Fibroblast of the aortic adventitia (primary cell): ENCODE results near the gene TMEM100. TPM values are rescaled to one million over a fixed set of nuclear protein-coding genes. Genes with fewer than 3 reads are reported as not detected.

ENCODE experiments used
- DNase-seq: peaks from one replicate; pipeline ENCODE4 v3.0.0-alpha.2; 2010; ENCODE audit warnings: low read depth
- H3K4me3 ChIP-seq: 2 replicates; pipeline ENCODE4 v1.5.1; 2011; ENCODE audit warnings: low read depth, mild to moderate bottlenecking, control low read depth, low read length, moderate library complexity
- total RNA-seq: library from RNA; depleted of rRNA; stranded (reverse); fragments of >200 nt; gene quantifications from 2 replicates; pipeline ENCODE4 v1.2.3, GENCODE V29; 2012; ENCODE audit warnings: low replicate concordance
- TF ChIP-seq, protein P1 (sequence below): IDR thresholded peaks from 2 replicates; pipeline ENCODE4 v1.5.1; 2011; ENCODE audit warnings: mild to moderate bottlenecking, low read length, control low read depth, inconsistent platforms; ENCODE audit not compliant: insufficient read depth

Gene TMEM100, protein sequence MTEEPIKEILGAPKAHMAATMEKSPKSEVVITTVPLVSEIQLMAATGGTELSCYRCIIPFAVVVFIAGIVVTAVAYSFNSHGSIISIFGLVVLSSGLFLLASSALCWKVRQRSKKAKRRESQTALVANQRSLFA
- total RNA-seq, result 0.57 and 2.1 TPM in 2 replicates

DNA sequence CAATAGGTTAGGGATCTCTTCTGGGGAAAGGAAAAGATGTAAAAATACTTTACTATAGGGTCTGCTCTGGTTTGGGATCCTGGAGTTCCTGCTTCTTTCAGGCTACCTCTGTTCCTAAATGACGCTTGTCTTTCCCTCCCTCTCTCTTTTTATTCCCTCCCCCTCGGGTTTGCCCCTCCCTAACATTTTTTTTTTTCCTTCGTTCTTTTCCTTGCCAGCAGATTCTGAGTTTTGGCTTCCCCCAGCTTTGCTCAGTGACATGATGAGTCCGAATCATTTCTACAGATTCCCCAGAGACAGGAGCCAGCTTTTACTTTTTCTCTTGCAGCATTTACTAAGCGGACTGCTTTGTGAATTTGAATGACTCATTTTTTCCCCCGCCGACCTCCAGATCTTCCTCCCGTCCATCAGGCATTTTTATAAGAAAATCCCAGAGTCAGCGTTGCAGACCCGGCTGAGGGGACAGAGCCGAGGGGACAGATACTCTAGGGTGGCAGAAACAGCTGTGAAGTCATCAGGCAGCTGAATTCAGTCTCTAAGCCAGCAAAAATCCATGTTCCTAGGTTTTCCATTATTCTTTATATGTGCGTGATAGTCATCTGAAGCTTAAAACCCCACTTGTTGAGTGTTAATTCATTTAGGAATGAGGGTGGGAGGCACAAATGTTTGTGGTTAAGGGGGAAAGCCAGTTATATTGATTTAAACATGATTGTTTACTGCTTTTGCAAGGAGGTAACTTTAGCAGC lies at the start of gene TMEM100:
Gene TMEM100 (minus strand): TSS at position 123 of the 746 bp plus-strand sequence. CDS start 1,794 bp downstream, outside the sequence.
- peak; percentile 87 for DNase-seq
- TF ChIP-seq, protein P1, sequence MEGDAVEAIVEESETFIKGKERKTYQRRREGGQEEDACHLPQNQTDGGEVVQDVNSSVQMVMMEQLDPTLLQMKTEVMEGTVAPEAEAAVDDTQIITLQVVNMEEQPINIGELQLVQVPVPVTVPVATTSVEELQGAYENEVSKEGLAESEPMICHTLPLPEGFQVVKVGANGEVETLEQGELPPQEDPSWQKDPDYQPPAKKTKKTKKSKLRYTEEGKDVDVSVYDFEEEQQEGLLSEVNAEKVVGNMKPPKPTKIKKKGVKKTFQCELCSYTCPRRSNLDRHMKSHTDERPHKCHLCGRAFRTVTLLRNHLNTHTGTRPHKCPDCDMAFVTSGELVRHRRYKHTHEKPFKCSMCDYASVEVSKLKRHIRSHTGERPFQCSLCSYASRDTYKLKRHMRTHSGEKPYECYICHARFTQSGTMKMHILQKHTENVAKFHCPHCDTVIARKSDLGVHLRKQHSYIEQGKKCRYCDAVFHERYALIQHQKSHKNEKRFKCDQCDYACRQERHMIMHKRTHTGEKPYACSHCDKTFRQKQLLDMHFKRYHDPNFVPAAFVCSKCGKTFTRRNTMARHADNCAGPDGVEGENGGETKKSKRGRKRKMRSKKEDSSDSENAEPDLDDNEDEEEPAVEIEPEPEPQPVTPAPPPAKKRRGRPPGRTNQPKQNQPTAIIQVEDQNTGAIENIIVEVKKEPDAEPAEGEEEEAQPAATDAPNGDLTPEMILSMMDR, result no peak
- H3K4me3 ChIP-seq, result peak within 1 kb of the TSS; percentile 55

DNA sequence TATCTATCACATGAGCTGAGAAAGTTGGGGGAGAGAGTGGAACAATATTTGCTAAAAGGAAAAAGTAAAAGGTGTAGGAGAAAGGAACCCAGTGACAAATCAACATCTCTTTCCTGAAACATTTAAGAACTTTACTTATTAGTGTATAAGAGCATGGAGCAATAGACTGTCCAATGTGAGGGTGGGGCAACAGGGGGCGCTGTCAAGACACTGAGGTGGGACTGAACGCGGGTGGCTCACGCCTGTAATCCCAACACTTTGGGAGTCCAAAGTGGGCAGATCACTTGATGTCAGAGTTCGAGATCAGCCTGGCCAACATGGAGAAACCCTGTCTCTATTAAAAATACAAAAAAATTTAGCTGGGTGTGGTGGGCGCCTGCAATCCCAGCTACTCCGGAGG lies 49.4 kb upstream of the TMEM100 start:
- DNase-seq, result no peak
- TF ChIP-seq, protein P1, result no peak
- no peak overlapping the region for H3K4me3 ChIP-seq

GRCh38 chr17:55770196-55770870 lies 47.7 kb upstream of the TMEM100 start:
- TF ChIP-seq, protein P1, result peak; percentile 57
- no peak overlapping the region for H3K4me3 ChIP-seq
- peak; percentile 85 for DNase-seq

DNA sequence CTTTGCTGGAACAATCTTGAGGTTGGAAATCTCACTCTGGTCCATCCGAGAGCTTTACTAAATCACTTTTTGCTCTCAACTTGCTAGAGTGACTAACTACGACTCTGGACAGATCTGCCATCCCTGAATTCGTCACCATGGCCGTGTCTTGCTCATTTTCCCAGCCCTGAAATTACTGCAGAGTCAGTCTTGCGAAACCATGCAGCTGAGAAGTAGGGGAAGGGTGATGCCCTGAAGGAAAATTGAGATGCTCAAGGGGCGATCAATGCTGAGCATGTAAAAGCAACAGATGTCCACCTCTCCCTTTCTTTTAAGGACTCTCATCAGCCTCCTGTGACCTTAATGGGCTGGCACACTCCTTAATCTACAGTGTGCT lies 46.9 kb upstream of the TMEM100 start:
- DNase-seq, result peak; percentile 83
- TF ChIP-seq, protein P1, result no peak
- no peak overlapping the region for H3K4me3 ChIP-seq

DNA sequence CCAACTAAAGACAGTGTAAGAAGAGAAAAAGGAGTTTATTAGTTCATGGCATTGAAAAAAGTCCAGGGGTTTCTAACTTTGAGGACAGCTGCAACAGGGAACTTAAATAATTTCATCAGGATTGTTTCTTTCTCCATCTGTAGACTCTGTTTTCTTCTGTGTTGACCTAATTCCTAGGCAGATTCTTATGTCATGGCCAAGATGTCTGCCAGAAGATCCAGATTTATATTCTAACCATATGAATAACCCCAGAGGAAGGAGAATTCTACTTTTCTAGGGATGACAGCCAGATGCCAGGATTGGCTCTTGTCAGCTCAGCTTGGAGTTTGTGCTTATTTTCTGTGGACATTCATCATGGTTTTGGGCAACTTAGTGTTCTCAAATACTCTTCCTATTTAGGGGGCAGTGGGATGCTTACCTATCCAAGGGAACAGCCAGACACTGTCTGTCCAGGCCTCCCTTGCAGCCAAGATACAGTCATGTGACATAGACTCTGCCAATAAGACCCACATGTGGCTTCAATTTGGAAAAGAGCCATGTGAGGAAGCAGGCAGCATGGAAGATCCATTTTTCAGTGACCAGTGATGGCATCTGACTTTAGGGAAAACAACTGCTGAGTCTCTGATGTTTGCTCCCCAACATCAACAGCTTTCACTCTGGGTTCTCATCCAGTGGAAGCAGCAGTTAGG lies 46.4 kb upstream of the TMEM100 start:
- TF ChIP-seq, protein P1, result no peak
- DNase-seq, result peak; percentile 39
- H3K4me3 ChIP-seq, result no peak overlapping the region

GRCh38 chr17:55765472-55765871 lies 42.8 kb upstream of the TMEM100 start:
- H3K4me3 ChIP-seq, result no peak overlapping the region
- no peak for DNase-seq
- TF ChIP-seq, protein P1, result no peak
